ENCODE data around the gene GPC6. TPM values are rescaled to one million over a fixed set of nuclear protein-coding genes. Genes with fewer than 3 reads are reported as not detected.

GPC6 gene
- total RNA-seq, 2 experiments from 2014 or later: not detected

DNA sequence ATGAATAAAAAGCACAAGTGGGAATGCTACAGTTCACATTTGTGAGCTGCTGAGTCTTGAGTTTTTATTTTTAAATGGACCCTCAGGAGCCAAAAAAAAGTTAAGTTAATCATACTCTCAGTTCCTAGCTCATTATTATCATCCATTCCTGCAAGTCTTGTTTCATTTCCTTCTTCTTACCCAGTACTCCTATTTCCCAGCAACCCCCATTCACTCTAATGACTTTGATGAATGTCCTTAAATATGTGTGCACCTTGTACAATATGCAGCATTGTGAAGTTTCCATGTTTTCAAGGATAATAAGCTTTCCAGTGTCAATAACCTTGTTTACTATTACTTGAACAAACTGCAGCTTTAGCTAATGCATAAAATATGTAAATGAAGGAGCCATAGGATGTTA, 886.6 kb downstream of the GPC6 start:
- CTCF ChIA-PET: no interaction called here
- POLR2A ChIA-PET: no interaction called here

DNA sequence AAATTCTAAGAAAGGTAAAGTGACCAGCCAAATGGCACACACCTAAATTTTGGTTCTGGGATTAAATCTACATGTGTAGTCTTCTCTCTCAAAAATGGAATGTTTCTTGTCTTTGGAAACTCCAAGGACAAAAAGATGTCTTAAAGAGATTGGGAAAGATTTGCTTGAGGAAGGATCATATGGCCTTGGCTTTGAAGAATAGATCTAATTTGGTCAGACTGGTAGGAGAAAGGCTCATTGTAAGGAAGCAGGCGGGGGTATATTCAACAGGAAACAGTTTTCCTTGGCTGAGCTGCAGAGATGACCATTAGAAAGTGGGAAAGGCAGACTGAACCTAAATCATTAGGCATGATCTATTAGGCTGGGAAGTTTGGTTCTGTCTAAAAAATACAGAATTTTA, 887.6 kb downstream of the GPC6 start:
- POLR2A ChIA-PET: no interaction called here

DNA sequence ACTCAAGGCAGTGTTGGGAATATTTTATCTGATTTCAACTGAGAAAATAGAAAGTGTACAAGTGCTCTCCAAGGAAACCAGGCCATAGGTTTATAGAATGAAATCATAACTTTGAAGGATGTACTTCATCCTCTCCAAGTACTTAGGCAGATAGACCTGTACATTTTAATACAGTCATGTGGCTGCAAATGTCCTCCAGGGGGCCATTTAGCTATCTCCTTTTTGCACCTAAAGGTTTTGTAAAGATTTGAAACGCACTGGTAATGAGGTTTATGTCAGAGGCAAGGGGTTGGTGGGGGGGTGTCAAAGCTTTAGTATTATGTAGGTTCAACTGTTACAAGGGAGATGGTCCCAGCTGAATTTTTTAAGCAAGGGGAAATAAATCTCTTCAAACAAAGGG, 888.4 kb downstream of the GPC6 start:
- CTCF ChIA-PET: no interaction called here
- POLR2A ChIA-PET: no interaction called here

More for the DNA sequence above, 887.6 kb downstream of the GPC6 start:
- CTCF ChIA-PET: no interaction called here

DNA sequence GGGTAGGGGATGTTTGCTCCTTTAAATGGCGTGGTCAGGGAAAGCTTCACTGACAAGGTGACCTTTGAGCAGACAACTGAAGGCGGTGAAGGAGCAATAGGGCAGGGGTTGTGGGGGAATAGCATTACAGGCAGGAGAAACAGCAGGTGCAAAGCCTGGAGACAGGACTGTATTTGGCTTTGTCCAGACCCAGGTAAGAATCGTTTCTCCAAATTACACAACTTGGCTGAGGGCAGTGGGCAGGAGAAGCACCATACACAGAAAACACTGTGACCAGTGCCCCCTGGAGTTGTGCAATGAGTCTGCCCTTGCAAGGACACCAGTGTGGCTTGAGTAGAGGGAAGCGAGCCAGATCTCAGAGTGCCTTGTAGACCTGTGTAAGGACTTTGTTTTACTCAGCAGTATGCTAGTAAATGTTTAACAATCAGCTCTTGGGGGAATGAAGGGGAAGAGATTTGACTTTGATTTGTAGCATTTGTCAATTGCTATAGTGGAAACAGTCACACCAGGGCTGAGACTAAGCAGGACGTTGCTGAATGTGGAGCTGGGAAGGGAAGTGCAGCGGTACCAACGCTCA, 892.8 kb downstream of the GPC6 start:
- POLR2A ChIA-PET: no interaction called here
- CTCF ChIA-PET: no interaction called here

DNA sequence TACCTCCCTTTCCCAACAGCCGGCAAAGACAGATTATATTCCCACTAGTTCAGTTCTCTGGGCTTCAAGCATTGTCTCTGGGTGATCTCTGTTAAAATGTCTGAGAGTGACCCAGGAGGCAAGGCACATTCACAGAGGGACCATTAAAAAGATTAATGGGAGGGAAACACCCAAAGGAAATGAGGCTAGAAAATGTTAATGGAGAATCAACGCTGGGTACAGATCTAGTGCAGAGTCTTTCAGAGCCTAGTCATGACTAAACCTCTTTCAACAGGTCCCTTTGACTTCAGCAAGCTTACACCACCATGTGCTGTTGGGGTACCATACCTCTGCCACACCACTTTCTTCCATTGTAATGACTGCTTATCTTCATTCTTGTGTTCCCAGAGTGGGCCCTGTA, 894.3 kb downstream of the GPC6 start:
- ChIA-PET CTCF (no interaction called here), POLR2A (no interaction called here)

DNA sequence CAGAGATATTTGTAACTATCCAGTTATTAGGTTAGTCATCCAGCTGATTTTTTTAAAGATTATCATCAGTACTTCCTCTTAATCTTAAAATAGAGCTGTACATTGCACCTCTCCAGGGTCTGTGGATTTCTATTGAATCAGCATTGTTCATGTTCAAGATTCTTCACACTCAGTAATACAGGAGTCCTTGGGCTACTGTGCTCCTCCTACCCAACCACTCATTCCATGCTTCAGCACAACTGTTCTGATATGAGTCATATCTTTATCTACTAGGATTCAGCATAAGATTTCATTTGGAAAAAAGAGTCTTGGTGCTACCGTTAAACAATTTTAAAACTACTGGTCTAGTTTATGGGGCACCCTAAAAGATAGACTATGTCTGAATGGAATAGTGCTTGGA, 895.1 kb downstream of the GPC6 start:
- ChIA-PET POLR2A (no interaction called here), CTCF (no interaction called here)

DNA sequence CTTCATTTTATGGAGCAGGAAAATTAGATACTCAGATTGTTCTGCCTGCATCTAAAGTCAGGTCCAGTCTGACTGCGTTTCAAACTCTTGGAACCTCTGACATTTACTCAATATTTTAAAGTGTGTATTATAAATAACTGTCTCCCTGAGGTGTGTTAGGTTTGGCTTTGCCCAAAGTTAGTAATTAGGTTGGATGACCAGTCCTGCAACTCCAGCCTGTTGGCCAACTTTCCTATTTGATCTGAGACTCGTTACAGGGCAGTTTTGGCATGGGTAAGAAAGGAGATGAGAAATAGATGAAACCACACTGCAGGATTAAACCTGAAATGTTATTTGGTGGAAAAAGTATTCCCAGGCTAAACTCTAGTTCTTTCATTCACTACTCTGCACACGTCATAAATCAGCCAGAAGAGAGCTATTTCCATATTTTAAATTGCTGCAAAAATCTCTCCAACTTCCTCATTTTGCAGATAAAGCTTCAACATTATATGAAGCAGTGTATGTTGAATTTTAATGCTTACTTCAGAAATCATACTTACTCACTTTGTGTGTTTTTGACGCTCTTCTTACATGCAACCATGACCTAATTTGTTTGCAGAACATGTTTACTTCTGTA, 895.8 kb downstream of the GPC6 start:
- POLR2A ChIA-PET: no interaction called here
- CTCF ChIA-PET: no interaction called here

DNA sequence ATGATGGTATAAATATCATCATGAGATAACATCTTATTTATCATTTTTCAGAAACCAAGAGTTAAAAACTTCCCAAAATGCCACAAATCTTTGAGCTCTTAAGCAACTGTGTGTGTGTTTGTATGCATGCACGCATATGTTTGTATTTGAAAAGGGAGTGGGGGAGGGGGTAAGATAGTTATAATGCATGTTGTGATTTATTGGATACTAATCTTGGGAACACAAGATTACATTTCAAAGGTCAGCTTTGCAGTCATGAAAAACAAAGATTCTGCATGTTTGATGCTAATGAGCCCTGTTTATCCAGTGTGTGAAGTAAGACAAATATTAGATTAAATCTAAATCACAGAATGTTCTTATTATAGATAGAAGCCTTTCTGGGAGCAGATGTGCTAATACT, 897.0 kb downstream of the GPC6 start:
- POLR2A ChIA-PET: no interaction called here
- CTCF ChIA-PET: no interaction called here

DNA sequence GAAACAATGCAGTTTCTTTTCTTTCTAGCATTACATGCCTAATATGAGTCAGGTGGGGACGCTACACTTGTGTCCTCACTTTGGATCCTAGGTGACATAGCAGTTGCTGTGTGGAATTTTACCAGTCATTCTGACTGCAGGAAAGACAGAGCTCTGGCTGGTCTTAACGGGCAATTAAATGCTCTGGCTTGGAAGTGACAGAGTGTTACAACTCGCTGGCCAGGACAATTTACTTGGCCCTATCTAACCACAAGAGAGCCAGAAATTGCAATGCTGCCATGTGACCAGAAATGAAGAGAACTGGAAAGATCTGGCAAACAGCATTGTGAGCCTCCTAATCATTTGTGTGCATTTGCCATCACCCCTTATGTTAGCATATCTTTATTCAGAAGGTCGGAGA, 901.8 kb downstream of the GPC6 start:
- ChIA-PET POLR2A (no interaction called here), CTCF (no interaction called here)

DNA sequence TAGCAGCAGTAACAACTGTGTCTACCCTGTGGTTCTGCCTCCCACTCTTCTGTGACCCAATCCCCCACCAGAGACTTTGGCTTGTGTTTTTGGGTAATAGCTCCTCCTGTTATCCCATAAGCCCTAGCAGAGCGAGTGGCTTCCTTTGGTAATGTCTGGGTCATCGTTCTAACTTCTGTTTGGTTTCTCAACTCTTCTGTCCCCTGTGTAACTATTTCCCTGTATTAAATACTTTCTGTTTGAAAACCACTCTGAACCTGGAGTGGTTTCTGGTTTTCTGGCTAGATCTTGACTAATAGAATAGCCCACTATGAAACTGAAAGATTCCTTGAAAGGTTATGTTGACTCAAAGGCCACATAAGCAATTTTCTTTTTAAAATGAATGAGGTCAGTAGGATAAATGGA, 902.9 kb downstream of the GPC6 start:
- CTCF ChIA-PET: no interaction called here
- POLR2A ChIA-PET: no interaction called here

DNA sequence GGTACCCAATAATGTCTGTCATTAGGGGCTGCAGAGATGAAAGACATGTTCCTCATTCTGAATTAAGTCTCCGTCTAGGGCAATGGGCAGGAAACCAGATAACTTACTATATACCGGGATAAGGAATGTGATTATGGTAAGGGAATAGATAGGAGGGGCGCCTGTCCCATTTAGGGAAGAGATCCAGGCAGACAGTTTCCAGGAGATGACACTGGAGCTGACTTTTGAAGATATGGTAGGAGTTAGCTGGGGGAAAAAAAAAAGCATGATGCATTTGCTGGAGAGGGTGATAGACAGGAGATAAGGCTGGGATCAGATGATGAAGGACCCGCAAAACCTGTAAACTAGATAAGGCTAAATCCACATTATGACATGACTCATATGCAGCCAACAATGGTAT, 912.2 kb downstream of the GPC6 start:
- POLR2A ChIA-PET: no interaction called here
- CTCF ChIA-PET: no interaction called here

DNA sequence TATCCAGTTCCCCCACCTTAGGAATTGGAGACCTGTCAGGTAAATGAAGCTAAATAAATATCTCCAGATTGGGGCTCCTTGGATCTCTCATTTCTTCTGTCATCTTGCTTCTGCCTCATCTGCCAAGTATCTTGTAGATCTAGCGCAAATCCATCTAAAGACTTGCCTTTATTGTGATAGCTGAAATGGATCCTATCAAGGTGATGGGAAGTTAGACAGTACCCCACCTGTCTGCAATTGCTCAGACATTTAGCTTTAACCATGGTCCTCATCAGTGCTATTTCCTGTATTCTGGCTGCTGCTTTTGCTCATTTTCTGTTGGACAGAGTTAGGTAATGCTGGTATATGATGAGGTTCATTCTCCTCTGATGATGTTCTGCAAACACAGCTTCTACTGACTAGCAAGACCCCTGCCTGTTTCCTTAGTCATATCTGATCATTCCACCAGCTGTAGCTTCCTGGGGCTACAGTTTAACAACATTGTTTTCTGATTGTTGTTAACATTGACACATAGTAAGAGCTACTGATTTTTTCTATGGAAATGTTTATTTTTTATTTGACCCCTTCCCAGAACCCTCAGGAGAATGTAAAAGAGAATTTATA, 912.9 kb downstream of the GPC6 start:
- POLR2A ChIA-PET: no interaction called here
- CTCF ChIA-PET: no interaction called here

DNA sequence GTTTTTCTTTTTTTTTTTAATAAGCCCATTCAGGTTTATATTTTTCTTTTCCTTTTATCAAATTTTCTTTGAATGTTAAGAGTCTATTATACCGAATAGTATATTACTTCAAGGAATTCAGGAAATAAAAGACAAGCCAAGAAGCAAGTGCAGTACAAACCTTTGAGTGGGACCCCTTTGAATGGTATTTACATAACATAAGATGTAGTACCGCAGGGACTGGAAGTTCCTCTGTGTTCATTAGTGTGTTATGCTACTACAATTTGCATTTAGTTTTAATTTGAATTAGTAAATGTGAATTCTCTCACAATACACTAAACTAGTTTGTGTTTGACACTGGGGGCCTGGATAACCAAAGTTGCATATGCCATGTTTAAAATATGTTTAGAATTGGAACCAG, 913.4 kb downstream of the GPC6 start:
- POLR2A ChIA-PET: no interaction called here
- CTCF ChIA-PET: no interaction called here

DNA sequence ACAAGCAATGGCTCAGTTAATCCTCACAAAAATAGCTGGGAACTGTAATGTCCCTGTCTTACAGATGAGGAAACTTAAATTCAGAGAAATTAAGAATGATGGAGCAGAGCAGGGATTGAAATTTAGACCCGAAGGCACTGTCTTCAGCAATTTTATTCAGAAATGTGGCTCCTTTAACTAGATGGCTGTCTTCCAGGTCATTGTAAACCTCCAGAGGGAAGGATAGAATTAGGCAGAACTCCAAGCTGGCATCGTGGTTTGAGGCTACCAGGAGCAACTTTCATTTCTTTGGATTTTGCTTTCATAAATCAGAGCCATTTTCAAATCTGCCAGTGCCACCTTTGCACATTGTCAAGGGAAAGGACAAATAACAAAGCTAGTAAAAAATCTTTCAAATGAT, 913.9 kb downstream of the GPC6 start:
- CTCF ChIA-PET: no interaction called here

DNA sequence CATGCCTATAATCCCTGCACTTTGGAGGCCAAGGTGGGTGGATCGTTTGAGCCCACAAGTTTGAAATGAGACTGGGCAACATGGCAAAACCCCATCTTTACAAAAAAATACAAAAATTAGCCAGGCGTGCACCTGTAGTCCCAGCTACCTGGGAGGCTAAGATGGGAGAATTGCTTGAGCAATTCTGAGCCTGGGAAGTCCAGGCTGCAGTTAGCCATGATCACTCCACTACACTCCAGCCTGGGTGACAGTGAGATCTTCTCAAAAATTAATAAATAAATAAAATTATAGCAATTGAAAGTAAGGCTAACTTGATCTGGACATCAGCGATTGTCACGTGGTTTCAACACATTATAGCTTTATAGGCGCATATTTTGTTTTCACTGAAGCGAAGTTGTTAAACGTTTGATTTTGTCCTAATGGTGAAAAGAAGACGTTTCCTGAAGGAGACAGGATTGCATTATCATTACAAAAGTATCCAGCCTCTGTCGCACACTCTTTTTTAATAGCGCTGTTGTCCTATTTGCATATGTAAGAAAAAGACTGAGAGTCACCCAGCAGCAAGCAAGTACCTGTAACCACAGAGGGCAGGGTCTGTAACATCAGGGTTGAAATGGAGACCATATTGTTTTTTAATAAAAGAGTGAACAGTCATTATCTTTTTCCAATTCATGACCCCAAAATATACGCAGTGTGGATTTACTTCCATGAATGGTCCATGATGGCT, 917.2 kb downstream of the GPC6 start:
- CTCF ChIA-PET: no interaction called here
- POLR2A ChIA-PET: no interaction called here

More for the DNA sequence above, 913.9 kb downstream of the GPC6 start:
- POLR2A ChIA-PET: no interaction called here

DNA sequence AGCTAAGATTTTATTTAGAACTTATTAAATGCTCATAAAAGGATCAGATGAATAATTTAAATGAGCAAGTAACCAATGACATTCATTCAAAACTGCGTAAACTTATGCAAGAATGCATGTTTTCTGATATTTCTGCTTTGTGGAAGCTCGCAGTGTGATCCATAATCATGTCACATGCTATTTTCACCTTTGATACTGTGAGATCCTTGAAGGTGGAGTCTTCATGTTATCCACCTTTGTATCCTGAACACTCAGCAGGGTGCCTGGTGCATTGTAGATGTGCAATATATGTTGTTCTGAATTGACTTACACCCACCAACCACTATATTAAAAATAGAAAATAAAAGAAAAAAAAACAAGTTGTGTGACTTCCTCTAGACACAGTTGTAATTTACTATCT, 919.4 kb downstream of the GPC6 start:
- POLR2A ChIA-PET: no interaction called here
- CTCF ChIA-PET: no interaction called here

DNA sequence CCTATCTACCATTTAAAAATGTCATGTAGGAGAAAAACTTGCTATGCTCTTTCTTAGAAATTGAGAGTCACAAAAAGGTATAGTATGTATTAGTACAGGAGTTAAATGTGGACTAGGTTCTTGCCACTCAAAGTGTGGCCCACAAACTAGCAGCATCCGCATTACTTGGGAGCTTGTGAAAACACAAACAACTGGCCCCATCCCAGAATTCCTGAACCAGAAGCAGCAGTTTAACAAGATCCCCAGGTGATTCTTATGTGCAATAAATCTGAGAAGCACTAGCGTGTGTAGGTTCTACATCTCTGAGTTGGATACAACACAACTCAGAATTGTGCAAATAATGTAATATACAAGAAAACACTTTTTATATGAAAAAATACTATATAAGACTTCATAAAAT, 927.0 kb downstream of the GPC6 start:
- ChIA-PET POLR2A (no interaction called here), CTCF (no interaction called here)

DNA sequence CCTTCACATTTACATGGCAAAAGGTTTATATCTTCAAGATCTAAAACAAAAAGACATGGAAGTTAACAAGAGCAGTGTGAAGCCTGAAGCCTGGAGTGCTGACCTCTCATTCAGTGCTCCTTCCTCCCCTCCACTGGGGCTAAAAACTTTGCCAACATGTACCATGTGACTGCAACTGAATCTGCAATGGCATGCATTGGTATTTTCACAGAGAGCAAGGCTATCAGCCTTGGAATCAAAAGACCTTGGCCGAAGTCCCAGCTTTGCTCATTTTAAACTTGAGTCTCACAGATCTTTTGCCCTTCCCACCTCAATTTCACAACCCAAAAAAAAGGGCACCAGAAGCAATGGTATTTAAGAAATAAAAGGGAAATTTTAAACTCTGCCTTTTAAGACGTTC, 927.8 kb downstream of the GPC6 start:
- POLR2A ChIA-PET: no interaction called here
- CTCF ChIA-PET: no interaction called here

DNA sequence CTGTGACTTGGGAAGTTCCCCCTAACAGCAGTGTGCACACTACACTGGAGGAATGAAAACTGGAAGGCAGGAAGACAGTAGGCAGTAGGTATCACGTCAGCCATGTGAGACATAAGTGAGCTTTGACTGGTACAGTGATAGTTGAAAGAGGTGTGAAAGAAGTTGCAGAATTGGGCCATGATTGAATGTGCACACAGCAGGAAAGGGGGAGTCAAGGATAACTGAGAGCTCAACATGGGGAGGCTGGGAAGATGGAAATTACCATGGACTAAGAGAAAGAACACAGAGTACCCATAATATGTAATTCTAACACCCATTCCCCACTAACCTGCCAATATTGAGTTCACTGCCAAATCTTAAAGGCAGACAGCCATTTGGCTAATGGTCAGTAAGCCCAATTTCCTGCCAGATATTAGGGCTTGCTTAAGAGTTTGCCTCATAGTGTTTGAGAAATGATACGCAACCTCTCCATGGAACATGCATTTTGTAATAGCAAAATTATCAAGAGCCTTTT, 931.2 kb downstream of the GPC6 start:
- ChIA-PET CTCF (no interaction called here), POLR2A (no interaction called here)

DNA sequence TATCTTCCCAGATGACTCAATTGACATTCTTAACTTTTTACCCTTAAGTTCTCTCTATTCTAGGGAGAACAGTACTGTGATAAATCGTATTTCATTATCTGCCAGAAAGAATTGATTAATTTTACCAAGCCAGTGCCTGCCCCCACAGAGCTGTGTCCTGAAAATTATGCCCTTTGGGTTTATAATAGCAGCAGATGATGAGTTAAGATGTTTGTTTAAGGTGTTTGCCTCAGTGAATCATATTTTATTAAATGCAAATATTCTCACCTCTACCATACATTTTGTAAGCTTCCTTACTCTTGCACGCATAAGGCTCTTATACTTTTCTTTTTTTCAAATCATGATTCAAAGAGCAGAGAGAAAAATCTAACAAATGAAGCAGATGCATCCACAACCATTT, 934.3 kb downstream of the GPC6 start:
- CTCF ChIA-PET: no interaction called here
- POLR2A ChIA-PET: no interaction called here

DNA sequence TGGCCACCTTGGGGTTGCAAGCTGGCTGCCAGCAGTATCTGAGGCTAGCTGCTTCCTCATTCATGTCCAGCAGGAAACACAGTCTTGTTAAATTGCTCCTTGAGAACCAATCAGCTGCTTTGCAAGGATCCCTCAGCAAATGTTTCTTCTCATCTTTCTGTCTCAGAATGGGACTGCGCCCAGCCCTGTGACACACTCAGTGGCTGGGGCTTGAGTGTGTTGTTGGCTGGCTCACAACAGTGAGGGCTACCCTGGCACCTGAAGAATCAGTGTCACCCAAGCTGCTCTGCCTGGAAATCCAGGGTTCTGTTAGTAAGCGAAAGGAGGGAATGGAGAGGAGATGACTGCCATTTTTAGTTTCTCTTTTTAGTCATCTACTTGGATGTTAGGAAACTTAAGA, 935.7 kb downstream of the GPC6 start:
- ChIA-PET POLR2A (no interaction called here), CTCF (no interaction called here)

DNA sequence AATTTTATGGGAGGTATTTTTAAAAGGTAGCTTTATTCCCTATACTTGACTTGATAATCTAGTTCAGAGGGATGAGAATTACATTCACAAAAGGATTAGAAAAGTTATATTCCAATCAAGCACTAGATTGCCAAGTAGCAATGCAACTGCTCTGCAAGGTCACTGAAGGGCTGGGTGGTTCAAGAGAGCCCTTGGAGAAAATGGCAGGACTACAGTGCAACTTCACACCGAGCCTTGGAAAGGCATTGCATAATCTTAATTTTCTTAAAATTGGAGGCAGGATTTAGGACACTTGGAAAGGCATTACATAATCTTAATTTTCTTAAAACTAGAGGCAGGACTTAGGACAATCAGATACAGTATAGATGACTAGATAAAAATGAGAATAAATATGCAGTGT, 936.9 kb downstream of the GPC6 start:
- ChIA-PET POLR2A (no interaction called here), CTCF (no interaction called here)
